ENCODE measurements around the gene RARS2.
"Not testable (repeated sequence)": the region's sequence is repeated elsewhere in the genome, so short reads cannot be mapped to it uniquely, and the experiment has no call there.

The RARS2 gene

GRCh38 chr6:87589693-87590416 lies at the start of gene RARS2, which contains the start of gene ORC3:
Gene RARS2, minus strand, starts transcription at chr6:87589987. Its CDS starts 30 bp downstream, at chr6:87589957.
Gene ORC3, plus strand, starts transcription at chr6:87590135. Its CDS starts 34 bp downstream, at chr6:87590169.
- FAIRE-seq, result peak; percentile 91

DNA sequence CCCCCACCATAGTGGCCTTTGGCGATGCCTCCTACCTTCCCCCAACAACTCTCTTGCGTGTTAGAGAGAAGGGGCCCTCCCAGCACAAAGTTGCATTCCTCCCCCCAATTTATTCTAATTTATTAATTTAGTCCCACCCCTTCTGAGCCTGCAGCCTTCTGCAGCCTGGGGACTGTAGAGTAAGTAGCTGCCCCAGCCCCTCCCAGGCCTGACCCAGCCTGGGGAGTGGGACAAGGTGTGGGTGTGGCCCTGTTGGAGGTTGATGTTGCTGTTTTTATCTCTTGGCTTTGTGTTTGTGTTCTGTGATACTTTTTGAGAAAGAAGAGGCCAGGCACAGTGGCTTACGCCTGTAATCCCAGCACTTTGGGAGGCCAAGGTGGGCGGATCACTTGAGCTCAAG lies 49.6 kb upstream of the RARS2 start:
- no peak for FAIRE-seq

- FAIRE-seq, result no peak
These were observed 47.3 kb upstream of the RARS2 start for GRCh38 chr6:87637106-87637505.

- no peak for FAIRE-seq
These were observed 46.5 kb upstream of the RARS2 start for GRCh38 chr6:87636315-87636714.

DNA sequence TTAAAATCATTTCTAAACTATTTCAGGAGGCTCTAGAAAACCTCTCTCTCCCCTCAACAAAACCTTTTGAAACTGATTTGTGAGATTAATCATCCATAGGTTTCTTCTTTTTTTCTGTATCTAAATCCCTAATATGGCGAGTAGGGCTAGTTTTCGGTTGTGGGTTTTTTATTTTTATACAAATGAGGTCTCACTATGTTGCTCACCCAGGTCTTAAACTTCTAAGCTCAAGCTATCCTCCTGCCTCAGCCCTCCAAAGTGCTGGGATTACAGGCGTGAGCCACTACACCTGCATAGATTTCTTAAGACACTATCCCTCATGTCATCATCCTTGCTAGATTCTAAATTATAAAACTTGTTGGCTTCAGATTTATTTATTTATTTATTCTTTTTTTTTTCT lies 44.1 kb upstream of the RARS2 start:
- no peak for FAIRE-seq

- no peak for FAIRE-seq
These were observed 41.0 kb upstream of the RARS2 start for GRCh38 chr6:87630746-87631145.

GRCh38 chr6:87628881-87629280 lies 39.1 kb upstream of the RARS2 start:
- FAIRE-seq, result no peak

- FAIRE-seq, result no peak
These were observed 38.6 kb upstream of the RARS2 start for GRCh38 chr6:87628424-87628823.

DNA sequence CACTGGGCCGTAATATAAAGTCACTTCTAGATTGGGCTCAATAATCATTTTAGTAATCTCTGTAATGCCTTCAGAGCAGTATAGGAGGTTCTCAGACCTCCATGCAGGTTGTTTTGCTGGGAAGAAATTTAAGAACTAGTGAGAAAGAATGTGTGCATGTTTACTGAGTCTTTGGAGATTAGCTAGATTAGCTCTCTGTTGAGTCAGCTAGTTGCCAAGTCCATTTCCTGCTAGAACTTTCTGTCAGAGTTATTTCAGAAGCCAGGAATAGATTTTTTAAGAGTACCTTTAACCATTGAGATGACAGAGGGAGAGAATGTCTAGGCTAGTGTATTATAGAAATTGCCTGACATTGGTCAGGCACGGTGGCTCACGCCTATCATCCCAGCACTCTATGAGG lies 33.5 kb upstream of the RARS2 start:
- no peak for FAIRE-seq

DNA sequence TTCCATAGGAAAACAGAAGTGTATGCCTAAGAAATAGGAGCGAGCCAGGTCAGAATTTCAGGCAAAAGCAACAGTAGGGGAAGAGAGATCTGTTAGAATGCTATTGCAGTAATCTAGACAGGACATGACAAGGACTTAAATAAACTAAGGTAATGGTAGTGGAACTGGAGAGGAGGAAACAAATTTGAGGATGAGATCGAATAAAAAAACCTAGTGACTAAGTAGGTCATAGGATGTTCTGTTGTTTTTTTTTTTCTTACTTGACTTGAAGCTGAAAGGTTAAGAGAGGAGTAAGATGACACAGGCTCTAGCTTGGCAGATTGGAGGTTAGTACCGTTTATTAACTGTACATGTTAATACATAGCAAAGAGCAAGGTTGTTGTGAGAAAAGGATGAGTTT lies 28.7 kb upstream of the RARS2 start:
- no peak for FAIRE-seq

GRCh38 chr6:87617405-87617804 lies 27.6 kb upstream of the RARS2 start:
- no peak for FAIRE-seq

DNA sequence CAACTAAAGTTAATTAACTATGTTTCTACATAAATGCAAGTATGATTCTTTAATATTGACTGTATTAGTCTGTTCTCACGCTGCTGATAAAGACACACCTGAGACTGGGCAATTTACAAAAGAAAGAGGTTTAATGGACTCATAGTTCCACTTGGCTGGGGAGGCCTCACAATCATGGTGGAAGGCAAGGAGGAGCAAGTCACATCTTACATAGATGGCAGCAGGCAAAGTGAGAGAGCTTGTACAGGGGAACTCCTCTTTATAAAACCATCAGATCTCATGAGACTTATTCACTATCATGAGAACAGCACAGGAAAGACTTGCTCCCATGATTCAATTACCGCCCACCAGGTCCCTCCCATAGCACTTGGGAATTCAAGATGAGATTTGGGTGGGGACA lies 23.2 kb upstream of the RARS2 start:
- FAIRE-seq, result not testable (repeated sequence)

DNA sequence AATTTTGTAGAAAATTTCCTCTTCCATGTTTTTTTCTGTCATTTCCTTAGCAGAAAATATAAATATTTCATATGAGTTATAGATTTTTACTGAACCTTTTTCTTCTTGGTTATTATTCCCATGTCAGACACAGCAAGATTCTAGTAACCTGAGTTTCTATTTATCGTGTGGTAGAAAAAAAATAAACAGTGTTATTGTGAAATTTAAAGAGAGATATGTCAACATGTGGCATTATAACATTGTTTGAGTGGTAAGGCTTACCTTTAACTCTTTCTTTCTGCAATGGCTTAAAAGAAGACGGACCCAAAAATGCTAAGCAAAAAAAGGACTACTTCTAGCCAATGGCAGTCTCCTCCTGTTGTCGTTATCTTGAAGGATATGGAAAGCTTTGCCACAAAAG lies 19.0 kb upstream of the RARS2 start:
- FAIRE-seq, result no peak

- FAIRE-seq, result no peak
These were observed 16.4 kb upstream of the RARS2 start for GRCh38 chr6:87606199-87606598.

DNA sequence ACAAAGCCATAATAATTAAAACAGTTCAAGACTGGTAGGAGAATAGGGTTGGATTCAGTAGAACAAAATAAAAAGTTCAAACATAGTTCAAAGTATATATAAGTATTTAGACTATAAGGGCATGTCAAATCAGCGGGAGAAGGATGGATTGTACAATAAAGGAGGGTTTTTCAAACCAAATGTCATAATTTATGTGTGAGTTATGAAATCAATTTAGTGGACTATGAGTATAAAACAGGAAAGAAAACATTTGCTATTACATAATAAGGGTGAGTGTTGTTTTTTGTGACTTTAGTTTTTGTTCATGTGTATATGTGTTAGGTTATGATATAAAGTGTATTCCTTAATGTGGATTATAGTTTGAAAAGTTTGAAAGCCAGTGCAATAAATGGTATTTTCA lies 10.8 kb upstream of the RARS2 start:
- no peak for FAIRE-seq

DNA sequence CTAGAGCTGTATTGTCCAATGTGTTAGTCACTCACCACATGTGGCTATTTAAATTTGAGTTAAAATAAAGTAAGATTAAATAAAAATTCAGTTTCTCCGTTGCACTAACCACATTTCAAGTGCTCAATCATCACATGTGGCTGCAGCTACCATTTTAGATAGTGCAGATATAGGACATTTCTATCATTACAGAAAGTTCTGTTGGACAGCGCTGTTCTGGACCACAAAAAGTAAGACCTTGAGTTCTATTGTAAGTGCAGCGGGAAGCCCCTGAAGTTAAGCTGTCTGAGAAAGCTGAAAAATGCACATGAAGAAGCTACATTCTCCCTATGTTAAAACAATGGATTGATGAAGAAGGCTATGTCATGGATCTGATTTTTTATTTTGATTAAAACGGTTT lies 1.2 kb upstream of the RARS2 start:
- no peak for FAIRE-seq

GRCh38 chr6:87590417-87590880 lies 662 bp upstream of the RARS2 start:
- FAIRE-seq, result no peak

- FAIRE-seq, result no peak
These were observed 905 bp downstream of the RARS2 start for GRCh38 chr6:87588756-87589407.

DNA sequence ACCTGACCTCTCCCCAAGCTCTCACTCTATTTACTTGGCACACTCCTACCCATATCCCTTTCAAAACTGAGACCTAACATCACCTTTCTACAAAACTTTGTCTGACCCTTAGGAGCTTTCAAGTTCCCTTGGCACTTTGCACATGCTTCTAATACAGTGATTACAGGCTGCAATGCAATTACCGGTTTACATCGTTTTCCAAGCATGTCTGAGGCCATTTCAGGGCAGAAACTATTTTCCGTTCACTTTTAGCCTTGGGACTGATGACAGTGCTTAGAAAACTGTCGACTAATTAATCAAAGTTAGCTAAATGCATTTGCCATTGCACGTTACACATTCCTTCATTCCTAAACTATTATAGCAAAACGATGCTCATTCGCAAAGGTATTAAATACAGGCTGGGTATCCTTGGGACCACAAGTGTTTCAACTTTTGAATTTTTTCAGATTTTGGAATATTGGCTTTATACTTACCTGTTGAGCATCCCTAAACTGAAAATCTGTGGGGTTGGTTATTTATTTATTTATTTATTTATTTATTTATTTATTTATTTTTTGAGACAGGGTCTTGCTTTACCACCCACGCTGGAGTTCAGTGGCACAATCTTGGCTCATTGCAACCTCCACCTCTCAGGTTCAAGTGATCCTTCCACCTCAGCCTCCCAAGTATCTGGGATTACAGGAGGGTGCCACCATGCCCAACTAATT lies 3.3 kb downstream of the RARS2 start:
- no peak for FAIRE-seq

GRCh38 chr6:87583822-87584221 lies 6.0 kb downstream of the RARS2 start:
- no peak for FAIRE-seq

- FAIRE-seq, result no peak
These were observed 14.4 kb downstream of the RARS2 start for GRCh38 chr6:87575423-87575822.

GRCh38 chr6:87574237-87574804 lies 15.5 kb downstream of the RARS2 start:
- FAIRE-seq, result peak; percentile 6

DNA sequence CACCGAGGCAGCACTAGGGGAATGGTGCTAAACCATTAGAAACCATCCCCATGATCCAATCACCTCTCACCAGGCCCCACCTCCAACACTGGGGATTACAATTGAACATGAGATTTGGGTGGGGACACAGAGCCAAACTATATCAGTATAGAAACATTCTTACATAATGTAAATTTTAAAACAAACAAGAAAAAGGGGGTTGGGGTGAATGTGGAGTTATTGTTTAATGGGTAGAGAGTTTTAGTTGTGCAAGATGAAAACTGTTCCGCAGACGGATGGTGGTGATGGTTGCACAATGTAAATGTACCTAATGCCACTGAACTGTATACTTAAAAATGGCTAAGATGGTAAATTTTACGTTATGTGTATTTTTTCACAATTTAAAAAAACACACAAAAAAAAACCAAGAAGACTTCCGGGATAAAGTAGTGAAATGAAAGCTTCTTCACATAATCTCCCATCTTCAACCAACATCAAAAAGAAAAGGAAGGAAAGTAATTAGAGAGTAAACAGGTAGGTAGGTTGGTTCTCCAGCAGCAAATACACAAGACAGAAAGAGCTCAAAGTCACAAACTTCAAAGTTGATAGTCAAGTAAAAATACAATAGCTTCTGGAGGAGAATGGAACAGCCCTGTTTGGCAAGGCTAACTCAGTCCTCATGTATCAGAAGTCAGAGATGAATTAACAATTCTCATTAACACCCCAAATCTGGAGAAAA lies 16.3 kb downstream of the RARS2 start:
- no peak for FAIRE-seq

Measured in A204.1 (cell line).